Jurkat, Clone E6-1 (cell line): Measurements from ENCODE around the gene BTBD9.

Experiments
- DNase-seq: peaks from one replicate; pipeline ENCODE4 v3.0.0-alpha.2; 2011; ENCODE audit warnings: low read depth, low spot score
- H3K4me3 ChIP-seq: 2 replicates; pipeline ENCODE4 v1.5.1; 2011; ENCODE audit warnings: mild to moderate bottlenecking, low read length, control low read depth, moderate library complexity

The BTBD9 gene

GRCh38 chr6:38525888-38526287 is 113.8 kb downstream of the BTBD9 start:
- no peak for DNase-seq
- no peak overlapping the region for H3K4me3 ChIP-seq

GRCh38 chr6:38524436-38525145 is 115.1 kb downstream of the BTBD9 start:
- no peak for DNase-seq
- H3K4me3 ChIP-seq, result no peak overlapping the region

- H3K4me3 ChIP-seq, result no peak overlapping the region
- no peak for DNase-seq
Measured at GRCh38 chr6:38522322-38522721, 117.4 kb downstream of the BTBD9 start.

- no peak overlapping the region for H3K4me3 ChIP-seq
- DNase-seq, result no peak
Measured at GRCh38 chr6:38518511-38519304, 121.0 kb downstream of the BTBD9 start.

- DNase-seq, result no peak
Measured at GRCh38 chr6:38517005-38517404, 122.7 kb downstream of the BTBD9 start.

GRCh38 chr6:38514399-38514798 is 125.3 kb downstream of the BTBD9 start:
- DNase-seq, result no peak

More at GRCh38 chr6:38517005-38517404, 122.7 kb downstream of the BTBD9 start:
- no peak overlapping the region for H3K4me3 ChIP-seq

GRCh38 chr6:38512211-38512610 is 127.5 kb downstream of the BTBD9 start:
- no peak overlapping the region for H3K4me3 ChIP-seq
- no peak for DNase-seq

More at GRCh38 chr6:38514399-38514798, 125.3 kb downstream of the BTBD9 start:
- H3K4me3 ChIP-seq, result no peak overlapping the region

- no peak for DNase-seq
- no peak overlapping the region for H3K4me3 ChIP-seq
Measured at GRCh38 chr6:38510205-38510604, 129.5 kb downstream of the BTBD9 start.

GRCh38 chr6:38509713-38510112 is 130.0 kb downstream of the BTBD9 start:
- H3K4me3 ChIP-seq, result no peak overlapping the region
- no peak for DNase-seq

- H3K4me3 ChIP-seq, result no peak overlapping the region
- DNase-seq, result no peak
Measured at GRCh38 chr6:38508894-38509293, 130.8 kb downstream of the BTBD9 start.

GRCh38 chr6:38508286-38508685 is 131.4 kb downstream of the BTBD9 start:
- DNase-seq, result no peak
- H3K4me3 ChIP-seq, result no peak overlapping the region

- H3K4me3 ChIP-seq, result no peak overlapping the region
- no peak for DNase-seq
Measured at GRCh38 chr6:38507173-38507572, 132.6 kb downstream of the BTBD9 start.

GRCh38 chr6:38505826-38506225 is 133.9 kb downstream of the BTBD9 start:
- no peak for DNase-seq
- H3K4me3 ChIP-seq, result no peak overlapping the region

GRCh38 chr6:38504996-38505395 is 134.7 kb downstream of the BTBD9 start:
- no peak for DNase-seq
- H3K4me3 ChIP-seq, result no peak overlapping the region

GRCh38 chr6:38503960-38504682 is 135.6 kb downstream of the BTBD9 start:
- H3K4me3 ChIP-seq, result no peak overlapping the region
- no peak for DNase-seq

- H3K4me3 ChIP-seq, result no peak overlapping the region
- no peak for DNase-seq
Measured at GRCh38 chr6:38503032-38503773, 136.5 kb downstream of the BTBD9 start.

- no peak overlapping the region for H3K4me3 ChIP-seq
- no peak for DNase-seq
Measured at GRCh38 chr6:38502423-38502822, 137.3 kb downstream of the BTBD9 start.

GRCh38 chr6:38501931-38502330 is 137.8 kb downstream of the BTBD9 start:
- no peak for DNase-seq

GRCh38 chr6:38499529-38500096 is 140.1 kb downstream of the BTBD9 start:
- no peak for DNase-seq
- H3K4me3 ChIP-seq, result no peak overlapping the region

More at GRCh38 chr6:38501931-38502330, 137.8 kb downstream of the BTBD9 start:
- H3K4me3 ChIP-seq, result no peak overlapping the region
